Renal cortical epithelial cell (primary cell): Measurements from ENCODE around the gene RCCD1. TPM values are rescaled to one million over a fixed set of nuclear protein-coding genes. Genes with fewer than 3 reads are reported as not detected.
"Not testable (repeated sequence)": the region's sequence is repeated elsewhere in the genome, so short reads cannot be mapped to it uniquely, and the experiment has no call there.

Source experiments
- DNase-seq: peaks from one replicate; pipeline ENCODE4 v3.0.0-alpha.2; 2011; ENCODE audit warnings: low read depth
- total RNA-seq: library from RNA; depleted of rRNA; stranded (reverse); fragments of >200 nt; gene quantifications from 2 replicates; pipeline ENCODE4 v1.2.3, GENCODE V29; 2014

Gene RCCD1, protein sequence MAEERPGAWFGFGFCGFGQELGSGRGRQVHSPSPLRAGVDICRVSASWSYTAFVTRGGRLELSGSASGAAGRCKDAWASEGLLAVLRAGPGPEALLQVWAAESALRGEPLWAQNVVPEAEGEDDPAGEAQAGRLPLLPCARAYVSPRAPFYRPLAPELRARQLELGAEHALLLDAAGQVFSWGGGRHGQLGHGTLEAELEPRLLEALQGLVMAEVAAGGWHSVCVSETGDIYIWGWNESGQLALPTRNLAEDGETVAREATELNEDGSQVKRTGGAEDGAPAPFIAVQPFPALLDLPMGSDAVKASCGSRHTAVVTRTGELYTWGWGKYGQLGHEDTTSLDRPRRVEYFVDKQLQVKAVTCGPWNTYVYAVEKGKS
- total RNA-seq: 10.1 and 15.7 TPM in 2 replicates

DNA sequence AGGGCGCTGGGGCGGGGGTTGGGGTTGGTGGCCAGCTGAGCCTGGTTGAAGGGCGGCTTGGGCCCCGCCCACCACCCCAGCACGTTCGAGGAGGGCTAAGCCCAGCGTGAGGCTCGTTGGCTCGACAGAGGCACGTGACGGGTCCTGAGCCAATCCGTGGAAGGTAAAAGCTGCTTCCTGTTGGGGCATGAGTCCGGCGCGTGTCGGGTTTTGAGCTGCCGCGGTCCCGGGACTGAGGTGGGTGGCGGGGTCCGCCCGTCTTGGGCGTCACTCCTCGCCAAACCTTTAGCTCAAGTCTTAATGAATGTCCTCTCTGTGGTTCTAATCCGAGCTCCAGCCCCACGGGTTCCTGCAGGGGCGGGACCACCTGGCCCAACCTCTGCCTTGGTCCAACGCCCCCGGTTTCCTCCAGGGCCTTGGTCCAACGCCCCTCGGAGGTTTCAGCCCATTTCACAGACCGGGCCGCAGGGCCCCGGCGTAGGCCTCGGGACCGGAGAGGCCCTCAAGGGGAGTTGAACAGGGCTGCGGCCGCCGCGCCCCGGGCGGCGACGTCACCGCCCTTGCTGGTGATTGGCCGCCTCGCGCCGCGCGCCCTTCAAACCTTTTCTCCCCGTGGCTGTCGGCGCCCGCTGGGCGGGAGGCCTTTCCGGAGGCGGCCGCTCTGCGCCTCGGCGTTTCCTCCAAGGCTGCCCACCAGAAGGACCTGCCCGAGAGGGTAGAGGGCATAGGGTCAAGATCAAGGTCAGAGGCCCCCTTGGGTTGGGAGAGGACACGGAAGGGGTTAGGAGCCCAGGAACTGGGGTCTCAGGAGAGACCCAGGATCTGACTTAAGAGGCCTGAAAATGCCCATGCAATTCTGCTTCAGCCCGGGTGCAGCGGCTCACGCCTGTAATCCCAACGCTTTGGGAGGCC lies at the start of gene RCCD1:
Gene RCCD1, plus strand, starts transcription at position 173 of the 912 bp plus-strand sequence. CDS start 1,851 bp downstream, outside the sequence.
- DNase-seq: peak; percentile 89

DNA sequence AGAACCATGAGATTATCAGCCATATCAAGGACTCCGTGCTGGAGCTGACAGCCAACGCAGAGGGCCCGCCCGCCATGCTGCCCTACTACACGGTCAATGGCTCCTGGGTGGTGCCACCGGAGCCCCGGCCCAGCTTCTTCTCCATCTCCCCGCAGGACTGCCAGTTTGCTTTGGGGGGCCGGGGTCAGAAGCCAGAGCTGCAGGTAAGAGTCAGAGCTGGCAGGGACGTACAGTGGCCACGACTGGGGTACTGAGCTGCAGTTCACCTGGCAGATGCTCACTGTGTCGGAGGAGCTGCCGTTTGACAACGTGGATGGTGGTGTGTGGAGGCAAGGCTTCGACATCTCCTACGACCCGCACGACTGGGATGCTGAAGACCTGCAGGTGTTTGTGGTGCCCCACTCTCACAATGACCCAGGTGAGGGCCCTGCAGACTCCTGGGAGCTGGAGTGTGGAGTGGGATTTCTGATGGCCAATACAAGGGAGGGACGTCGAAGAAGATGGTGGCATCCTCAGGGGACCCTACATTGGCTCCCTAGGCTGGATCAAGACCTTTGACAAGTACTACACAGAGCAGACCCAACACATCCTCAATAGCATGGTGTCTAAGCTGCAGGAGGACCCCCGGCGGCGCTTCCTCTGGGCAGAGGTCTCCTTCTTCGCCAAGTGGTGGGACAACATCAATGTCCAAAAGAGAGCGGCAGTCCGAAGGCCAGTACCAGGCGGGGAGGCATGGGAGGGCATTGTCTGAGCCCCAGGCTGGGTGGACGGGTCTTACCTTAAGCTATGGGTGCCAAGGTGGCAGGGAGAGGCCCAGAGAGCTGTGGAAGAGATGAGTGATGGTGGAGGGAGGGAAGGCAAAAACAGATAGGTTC lies 49.1 kb upstream of the RCCD1 start:
- no peak for DNase-seq

DNA sequence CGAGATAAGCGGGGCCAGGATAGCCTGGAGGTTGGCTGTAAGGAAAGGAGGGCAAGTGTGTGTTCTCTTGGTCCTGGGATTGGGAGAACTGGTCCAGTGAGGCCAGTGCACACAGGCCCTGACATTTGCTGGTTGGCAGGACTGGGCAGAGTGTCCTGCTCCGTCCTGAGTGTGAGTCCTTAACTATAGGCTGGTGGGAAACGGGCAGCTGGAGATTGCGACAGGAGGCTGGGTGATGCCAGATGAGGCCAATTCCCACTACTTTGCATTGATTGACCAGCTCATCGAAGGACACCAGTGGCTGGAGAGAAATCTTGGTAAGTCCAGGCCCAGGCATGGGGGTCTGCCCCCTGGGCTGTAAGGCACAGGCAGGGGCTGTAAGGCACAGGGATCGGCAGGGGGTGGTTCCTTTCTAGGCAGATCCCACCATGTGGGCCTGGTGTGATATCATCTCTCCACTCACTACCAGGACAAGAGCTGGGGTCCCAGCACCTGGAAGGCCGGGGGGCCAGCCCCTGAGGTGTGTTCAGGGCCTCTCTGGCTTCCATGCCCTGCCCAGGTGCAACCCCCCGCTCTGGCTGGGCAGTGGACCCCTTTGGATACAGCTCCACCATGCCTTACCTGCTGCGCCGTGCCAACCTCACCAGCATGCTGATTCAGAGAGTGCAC lies 48.4 kb upstream of the RCCD1 start:
- DNase-seq: no peak

DNA sequence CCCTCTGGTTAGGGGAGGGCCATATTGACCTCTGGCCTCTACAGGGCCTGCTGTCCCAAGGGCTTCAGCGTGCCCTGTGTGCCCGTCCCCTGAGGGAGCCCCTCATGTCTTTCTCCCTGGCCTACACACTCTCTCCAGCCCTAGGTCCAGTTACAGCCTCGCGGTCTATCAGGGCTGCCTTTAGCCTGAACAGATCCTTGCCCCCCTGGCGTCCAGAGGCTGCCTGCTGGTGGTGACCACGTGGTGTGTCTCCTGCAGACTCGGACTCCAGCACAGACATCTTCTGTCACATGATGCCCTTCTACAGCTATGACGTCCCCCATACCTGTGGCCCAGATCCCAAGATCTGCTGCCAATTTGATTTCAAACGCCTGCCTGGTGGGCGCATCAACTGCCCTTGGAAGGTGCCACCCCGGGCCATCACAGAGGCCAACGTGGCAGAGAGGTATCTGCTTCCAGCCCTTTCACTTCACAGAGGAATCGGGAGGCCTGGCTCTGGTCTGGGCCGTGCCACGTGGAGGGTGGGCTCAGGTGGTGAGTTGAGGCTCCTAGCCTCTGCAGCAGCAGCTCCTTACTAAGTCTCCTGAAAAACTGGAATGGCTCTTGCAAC lies 47.5 kb upstream of the RCCD1 start:
- no peak for DNase-seq

DNA sequence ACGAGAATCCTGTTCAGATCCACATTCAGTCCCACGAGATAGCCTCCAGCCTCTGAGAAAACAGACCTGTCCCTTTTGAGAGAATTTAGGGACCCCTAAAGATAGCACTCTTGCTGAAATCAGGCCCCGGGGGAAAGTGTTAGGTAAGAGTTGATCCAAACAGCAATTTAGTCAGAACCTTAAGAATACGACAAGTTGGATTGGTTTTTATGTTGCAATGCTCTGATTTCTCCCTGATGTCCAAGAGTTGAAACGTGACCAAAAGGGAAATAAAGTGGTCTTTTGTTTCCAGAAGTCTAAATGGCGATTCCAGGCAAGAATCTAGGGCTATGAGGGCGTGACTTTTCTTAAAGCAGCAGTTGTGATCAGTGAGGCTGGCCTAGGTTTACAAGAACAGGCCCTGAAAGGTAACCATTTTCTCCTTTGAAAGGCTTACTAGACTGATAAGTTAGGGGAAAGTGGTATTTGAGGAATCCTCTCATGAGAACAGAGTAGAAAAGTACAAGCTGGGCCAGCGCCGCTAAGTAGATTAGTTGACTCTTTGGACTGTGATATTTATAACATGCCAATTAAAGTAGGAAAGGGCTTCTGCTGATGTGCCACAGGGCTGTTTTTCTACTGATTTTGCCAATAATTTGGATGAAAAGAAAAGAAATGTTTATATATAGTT lies 46.7 kb upstream of the RCCD1 start:
- no peak for DNase-seq

DNA sequence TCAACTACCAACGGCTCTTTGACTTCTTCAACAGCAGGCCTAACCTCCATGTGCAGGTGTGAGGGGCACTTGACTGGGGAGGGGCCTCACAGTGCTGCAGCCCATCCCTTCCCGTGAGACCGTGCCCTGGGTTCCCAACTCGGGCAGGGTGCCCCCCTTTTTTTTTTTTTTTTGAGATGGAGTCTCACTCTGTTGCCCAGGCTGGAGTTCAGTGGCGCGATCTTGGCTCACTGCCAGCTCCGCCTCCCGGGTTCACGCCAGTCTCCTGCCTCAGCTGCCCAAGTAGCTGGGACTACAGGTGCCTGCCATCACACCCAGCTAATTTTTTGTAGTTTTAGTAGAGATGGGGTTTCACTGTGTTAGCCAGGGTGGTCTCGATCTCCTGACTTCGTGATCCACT lies 45.2 kb upstream of the RCCD1 start:
- not testable (repeated sequence) for DNase-seq

DNA sequence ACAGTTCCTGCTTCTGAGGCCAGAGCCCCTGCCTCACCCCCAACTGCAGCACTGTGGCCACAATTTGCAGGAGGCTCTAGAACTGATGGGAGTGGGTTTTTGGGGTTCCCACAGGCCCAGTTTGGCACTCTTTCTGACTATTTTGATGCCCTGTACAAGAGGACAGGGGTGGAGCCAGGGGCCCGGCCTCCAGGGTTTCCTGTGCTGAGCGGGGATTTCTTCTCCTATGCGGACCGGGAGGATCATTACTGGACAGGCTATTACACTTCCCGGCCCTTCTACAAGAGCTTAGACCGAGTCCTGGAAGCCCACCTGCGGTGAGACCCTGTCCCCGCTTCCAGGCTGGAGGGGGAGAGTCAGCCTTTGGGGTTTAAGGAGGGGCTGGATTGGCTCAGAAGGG lies 44.7 kb upstream of the RCCD1 start:
- DNase-seq: no peak

DNA sequence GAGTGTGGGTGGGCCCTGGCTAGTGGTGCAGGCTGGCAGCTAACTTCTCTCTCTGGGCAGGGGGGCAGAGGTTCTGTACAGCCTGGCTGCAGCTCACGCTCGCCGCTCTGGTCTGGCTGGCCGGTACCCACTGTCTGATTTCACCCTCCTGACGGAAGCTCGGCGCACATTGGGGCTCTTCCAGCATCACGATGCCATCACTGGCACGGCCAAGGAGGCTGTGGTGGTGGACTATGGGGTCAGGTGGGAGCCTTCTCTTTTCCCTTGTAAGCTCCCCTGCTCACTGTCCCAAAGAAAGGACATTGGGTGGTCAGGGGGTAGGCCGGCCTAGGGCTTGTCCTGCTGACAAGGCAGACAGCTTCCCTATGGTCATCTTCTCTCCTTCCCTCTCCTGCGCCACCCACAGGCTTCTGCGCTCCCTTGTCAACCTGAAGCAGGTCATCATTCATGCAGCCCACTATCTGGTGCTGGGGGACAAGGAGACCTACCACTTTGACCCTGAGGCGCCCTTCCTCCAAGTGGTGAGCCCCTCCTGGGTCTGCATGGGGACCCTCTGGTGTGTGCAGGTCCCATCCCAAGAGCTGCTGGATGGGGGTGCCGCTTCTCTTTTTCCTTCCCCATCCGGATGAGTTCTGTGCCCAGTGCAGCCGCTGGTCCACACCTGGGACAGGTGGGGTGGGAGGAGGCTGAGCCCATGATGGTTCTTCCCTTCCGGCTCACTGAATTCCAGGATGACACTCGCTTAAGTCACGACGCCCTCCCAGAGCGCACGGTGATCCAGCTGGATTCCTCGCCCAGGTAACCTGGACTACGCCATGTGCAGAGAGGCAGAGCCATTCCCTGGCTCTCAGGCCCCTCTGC lies 44.0 kb upstream of the RCCD1 start:
- DNase-seq: no peak

DNA sequence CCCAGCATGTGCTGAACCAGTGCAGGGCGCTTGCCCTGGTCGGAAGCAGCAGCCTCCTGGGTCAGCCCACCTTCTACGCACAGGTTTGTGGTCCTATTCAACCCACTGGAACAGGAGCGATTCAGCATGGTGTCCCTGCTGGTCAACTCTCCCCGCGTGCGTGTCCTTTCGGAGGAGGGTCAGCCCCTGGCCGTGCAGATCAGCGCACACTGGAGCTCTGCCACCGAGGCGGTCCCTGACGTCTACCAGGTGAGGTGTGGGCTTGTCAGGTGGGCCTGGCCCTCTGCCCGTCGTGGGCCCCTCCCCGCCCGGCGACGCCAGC lies 43.4 kb upstream of the RCCD1 start:
- no peak for DNase-seq

DNA sequence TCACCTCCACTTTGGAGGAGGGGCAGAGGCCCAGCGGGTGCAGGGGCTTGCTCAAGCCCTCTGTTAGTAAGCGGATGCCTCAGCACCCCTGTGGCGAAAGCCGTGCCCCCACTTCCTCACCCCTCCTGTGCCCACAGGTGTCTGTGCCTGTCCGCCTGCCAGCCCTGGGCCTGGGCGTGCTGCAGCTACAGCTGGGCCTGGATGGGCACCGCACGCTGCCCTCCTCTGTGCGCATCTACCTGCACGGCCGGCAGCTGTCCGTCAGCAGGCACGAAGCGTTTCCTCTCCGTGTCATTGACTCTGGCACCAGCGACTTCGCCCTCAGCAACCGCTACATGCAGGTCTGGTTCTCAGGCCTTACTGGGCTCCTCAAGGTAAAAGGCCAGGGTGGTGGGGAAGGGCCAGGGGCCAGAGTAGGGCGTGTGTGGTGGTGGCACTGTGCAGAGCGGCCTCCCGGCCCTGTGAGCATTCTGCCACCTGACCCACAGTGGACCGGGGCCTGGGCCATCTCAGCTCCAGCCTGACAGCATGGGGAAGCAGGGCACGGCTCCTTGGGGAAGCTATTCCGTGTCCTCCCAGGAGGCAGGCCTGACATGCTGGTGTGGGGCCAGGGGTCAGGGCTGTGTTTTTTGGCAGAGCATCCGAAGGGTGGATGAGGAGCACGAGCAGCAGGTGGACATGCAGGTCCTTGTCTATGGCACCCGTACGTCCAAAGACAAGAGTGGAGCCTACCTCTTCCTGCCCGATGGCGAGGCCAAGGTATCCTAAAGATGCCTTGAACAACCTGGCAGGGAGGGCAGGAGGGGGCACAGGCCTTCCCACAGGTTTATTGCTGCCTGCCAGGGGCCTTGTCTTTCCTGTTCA lies 42.5 kb upstream of the RCCD1 start:
- DNase-seq: no peak

DNA sequence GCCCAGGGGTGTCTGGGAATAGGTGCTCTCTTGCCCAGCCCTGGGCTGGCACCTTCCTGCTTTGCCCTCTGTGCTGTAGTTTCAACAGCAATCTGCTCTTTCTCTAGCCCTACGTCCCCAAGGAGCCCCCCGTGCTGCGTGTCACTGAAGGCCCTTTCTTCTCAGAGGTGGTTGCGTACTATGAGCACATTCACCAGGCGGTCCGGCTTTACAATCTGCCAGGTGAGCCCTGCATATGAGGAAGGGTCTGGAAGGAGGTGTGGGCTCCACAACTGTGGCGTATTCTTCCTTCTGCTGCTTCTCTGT lies 42.0 kb upstream of the RCCD1 start:
- no peak for DNase-seq

DNA sequence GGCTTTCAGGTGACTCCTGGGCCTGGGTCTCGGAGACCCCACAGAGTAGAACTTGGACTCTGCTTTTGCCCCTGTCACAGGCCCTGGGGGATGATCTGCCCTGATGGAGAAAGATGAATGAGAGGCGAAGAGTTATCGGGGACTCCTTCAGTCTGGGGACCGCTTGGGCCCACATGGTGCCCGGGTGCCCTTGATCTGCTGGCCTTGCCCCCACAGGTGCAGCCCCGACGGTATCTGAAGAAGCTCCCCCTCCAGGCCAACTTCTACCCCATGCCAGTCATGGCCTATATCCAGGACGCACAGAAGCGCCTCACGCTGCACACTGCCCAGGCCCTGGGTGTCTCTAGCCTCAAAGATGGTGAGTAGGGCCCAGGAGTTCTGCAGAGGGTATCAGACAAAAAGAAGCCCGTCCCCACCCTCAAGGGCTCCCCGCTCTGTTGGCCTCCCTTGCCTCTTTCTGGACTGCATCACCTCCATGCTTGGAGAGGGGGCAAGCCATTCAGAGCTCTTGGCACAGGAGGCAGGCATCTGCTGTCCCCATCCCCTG lies 41.2 kb upstream of the RCCD1 start:
- DNase-seq: no peak

DNA sequence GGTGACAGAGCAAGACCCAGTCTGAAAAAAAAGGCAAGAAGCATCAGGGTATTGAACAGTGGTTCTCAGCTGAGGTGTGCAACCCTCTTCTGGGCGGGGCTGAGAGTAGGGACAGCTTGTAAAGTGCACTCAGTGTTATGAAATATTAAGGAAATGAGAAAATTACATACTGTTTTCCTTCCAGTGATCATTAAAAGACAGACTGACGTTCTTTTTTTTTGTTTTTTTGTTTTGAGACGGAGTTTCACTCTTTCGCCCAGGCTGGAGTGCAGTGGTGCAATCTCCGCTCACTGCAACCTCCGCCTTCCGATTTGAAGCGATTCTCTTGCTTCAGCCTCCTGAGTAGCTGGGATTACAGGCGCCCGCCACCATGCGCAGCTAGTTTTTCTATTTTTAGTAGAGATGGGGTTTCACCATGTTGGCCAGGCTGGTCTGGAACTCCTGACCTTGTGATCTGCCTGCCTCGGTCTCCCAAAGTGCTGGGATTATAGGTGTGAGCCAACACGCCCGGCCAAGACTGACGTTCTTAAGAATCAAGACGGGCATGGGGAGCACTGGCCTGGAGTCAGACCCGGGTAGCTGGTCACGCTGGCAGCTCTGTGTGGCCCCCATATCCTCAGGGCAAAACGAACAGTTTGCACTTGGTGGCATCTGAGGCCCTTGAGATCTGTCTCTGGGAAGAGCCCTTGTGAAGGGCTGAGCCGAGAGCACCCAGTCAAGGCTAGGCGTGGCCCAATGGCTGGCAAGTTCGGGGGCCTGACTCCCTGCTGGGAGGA lies 40.2 kb upstream of the RCCD1 start:
- DNase-seq: no peak

DNA sequence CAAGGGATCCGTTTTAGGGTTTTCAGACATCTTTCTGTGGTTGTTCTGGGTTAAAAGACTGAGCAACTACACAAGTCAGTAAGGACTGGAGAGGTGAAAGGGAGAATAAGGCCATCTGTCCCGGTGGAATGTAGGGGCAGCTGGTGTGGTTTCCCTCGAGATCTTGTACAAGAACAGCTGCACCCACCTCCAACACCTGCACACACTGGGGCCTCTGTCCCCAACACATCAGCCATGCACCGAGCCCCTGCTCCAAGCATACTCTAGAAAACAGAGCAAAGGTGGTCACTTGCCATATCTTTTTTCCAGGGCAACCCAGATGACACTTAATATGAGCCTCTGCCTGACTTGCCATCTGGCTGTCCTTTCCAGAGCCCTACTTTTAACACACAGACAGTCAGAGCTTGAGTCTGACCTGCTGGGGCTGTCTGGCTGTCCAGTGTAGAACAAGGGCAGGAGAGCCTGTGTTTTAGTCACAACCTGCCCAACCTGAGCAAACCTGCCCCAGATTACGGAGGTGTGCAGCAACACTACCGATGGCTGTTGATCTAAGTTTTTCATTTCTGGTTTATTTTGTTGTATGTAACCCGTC lies 39.4 kb upstream of the RCCD1 start:
- no peak for DNase-seq

DNA sequence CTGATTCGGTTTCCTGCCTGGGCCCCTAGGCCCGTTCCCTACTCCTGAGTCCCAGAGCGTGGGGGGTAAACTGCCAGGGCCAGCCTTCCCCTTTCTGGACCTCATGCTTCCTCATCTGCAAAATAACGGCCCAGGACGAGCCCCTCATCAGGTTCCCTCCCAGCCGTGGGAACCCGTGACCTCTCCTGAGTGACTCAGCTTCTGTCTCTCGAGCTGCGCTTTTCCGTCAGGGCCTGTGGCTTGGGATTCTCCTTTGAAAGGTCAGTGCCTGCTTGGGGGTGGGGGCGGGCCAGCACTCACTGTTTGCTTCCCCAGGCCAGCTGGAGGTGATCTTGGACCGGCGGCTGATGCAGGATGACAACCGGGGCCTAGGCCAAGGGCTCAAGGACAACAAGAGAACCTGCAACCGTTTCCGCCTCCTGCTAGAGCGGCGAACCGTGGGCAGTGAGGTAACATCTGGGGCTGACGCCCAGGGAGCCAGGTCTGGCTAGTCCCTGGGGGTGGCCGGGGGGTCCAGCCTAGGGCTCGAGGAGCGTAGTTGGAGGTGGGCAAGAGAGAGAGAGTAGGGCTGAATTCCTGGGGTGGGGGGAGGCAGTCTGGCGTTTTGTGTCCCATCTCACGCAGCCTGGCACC lies 38.8 kb upstream of the RCCD1 start:
- DNase-seq: no peak

DNA sequence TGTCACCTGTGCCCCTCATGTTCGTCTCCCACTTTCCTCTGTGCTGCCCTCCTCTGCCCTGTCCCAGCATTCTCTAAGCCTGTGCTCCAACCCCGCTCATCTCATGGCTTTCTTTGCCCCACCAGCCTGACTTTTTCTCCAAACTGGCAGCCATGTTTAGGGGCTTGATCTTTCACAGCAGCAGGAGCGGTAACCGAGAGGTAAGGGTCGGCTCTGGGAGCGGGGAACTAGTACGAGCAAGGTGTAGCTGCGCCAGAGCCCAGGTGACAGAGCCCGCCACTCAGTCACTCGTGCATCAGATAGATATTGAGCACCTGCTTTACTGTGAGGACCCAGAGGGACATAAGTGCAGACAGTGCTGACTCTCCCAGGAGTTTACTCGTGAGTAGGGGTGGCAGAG lies 38.2 kb upstream of the RCCD1 start:
- no peak for DNase-seq

DNA sequence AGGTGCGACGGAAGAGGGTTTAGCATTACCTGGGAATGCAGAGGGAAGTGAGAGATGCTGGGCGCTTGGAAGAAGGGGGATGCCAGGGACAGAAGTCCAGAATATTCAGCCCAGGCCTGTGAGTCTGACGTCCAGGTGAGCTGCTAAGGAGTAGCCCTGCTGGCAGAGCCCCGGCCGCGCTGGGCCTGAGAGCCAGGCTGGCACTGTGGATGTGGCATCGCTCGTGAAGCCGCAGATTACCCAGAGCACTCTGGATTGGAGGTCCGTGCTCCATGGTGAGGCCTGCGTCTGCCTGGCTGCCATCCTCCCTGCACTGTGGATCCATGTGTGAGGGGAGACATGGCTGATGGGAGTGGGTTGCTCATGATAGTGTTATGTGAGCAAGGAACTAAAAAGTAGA lies 37.1 kb upstream of the RCCD1 start:
- DNase-seq: no peak
